Measurements from ENCODE around the gene TBL1X. TPM values are rescaled to one million over a fixed set of nuclear protein-coding genes. Genes with fewer than 3 reads are reported as not detected.

Gene TBL1X
- total RNA-seq, 2 experiments from 2014 or later = 20.7 to 21.6 TPM

DNA sequence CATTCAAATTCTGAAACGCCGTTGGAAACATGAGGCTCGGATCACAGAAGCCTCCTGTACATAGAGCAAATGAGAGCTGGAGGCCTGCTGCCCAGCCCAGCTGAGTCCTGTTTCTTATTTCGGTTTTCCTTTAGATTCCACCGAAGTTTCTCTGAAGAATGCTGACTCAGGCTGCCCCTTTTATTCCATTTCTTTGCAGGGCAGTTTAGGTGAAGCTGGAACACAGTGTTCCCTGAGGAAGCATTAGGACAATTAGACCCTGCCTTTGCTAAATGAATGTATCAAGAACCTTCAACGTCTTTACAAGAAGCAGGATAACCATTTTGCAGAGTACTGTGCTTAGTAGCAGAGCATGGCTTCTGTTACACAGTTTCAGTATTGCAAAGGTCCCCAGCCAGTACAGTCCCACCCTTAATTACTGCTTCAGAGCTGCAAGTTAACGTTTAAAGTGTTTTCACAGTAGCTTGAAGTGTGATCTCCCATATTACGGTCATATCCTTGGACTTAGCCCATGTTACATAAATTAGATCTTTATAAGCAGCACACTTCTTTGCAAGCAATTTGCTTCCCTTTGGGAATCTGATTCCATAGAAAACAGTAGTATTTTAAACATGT lies 117.0 kb downstream of the TBL1X start:
- H3K27ac Mint-ChIP-seq = no peak overlapping the region
- DNase-seq = no peak
- no peaks in the 10 kb centered on the region for H3K27me3 Mint-ChIP-seq (ENCODE audit: low read depth)
- CTCF ChIA-PET = no interaction called here
- H3K4me3 Mint-ChIP-seq = no peak overlapping the region
- H3K36me3 Mint-ChIP-seq (ENCODE audit: low read depth) = no peaks in the 10 kb centered on the region
- no peaks in the 10 kb centered on the region for H3K9me3 Mint-ChIP-seq
- intact Hi-C loops (cut with micrococcal nuclease) = no loop called here
- peaks cover 14% of the 10 kb centered on the region for H3K4me1 Mint-ChIP-seq (ENCODE audit: low read depth)

DNA sequence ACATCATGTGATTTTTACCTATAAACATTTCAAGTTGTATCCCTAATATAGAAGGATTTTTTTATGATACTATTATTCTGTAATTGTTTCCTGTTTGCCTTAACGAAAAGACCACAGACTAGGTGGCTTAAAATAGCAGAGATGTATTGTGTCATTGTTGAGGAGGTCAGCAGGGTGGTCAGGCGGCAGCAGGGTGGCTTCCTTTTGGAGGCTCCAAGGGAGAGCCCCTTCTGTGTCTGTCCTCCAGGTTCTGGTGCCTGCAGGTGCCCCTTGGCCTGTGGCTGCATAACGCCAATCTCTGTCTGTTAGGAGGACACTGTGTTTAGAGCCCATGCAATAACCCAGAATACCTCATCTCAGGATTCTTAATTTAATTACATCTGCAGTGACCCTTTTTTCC lies 118.1 kb downstream of the TBL1X start:
- Mint-ChIP-seq H3K9me3 (no peaks in the 10 kb centered on the region), H3K36me3 (ENCODE audit: low read depth) (no peaks in the 10 kb centered on the region), H3K4me1 (ENCODE audit: low read depth) (peaks cover 18% of the 10 kb centered on the region), H3K27ac (no peak overlapping the region), H3K27me3 (ENCODE audit: low read depth) (no peaks in the 10 kb centered on the region), H3K4me3 (no peak overlapping the region)
- CTCF ChIA-PET = no interaction called here
- intact Hi-C loops (cut with micrococcal nuclease) = no loop called here
- DNase-seq = no peak

DNA sequence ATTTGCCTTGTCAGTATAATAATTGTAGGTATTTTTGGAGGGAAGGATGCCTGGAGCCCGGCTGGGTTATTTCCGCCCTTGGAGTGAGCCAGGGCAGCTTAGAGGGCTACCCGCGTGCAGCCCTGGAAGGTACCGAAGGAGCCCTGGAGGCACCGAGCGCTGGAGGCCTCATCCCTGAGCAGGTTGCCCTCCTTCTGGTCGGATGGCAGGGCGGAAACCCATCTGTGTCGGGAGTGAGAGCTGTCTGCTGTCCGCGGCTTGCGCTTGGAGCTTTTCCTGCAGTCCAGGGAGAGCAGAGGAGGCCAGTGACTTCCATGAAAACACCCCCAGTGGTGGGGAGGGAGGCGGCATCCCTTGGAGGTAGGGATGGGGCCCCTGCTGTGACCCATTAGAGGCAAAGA lies 122.1 kb downstream of the TBL1X start:
- peaks cover 14% of the 10 kb centered on the region for H3K4me1 Mint-ChIP-seq (ENCODE audit: low read depth)
- H3K27ac Mint-ChIP-seq = no peak overlapping the region
- no peaks in the 10 kb centered on the region for H3K27me3 Mint-ChIP-seq (ENCODE audit: low read depth)
- DNase-seq = no peak
- peaks cover 3% of the 10 kb centered on the region for H3K9me3 Mint-ChIP-seq
- H3K36me3 Mint-ChIP-seq (ENCODE audit: low read depth) = peaks cover 7% of the 10 kb centered on the region
- CTCF ChIA-PET = no interaction called here
- intact Hi-C loops (cut with micrococcal nuclease) = no loop called here
- H3K4me3 Mint-ChIP-seq = no peak overlapping the region

DNA sequence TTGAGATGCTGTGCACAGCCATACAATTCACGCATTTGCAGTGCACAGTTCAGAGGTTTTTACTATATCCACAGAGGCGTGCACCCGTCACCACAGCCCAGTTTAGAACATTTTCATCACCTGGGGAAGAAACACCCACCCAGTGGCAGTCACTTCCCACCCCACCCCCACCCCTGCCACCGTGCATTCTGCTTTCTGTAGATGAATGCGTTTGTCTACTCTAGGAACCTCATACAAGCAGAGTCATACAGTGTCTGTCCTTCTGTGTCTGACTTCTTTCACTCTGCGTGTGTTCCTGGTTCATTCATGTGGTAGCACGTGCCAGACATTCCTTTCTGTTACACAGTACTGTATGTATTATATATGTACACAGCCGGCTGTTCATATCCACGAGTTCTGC lies 122.8 kb downstream of the TBL1X start:
- peaks cover 12% of the 10 kb centered on the region for H3K4me1 Mint-ChIP-seq (ENCODE audit: low read depth)
- H3K27me3 Mint-ChIP-seq (ENCODE audit: low read depth) = no peaks in the 10 kb centered on the region
- H3K36me3 Mint-ChIP-seq (ENCODE audit: low read depth) = peaks cover 8% of the 10 kb centered on the region
- no peak overlapping the region for H3K4me3 Mint-ChIP-seq
- DNase-seq = peak; percentile 9
- CTCF ChIA-PET = no interaction called here
- H3K9me3 Mint-ChIP-seq = peaks cover 3% of the 10 kb centered on the region
- intact Hi-C loops (cut with micrococcal nuclease) = no loop called here
- H3K27ac Mint-ChIP-seq = no peak overlapping the region

DNA sequence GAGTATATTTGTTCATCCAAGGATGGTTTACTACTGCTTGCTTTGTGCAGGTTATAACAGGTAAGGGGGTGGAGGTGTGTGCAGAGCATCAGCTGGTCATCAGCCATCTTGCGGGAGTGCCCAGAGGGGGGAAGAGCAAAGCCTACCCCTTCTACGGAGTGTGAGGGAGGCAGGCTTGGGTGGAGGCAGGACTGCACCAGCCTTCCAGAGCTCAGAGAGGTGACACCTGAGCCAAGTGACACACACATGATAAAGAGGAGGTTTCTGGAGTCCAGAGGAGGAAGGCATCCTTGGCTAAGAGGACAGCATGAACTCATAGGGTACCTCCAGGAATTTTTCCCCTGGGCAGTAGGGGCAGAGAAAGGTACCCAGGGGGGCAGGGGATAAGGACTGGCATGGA lies 126.6 kb downstream of the TBL1X start:
- H3K27ac Mint-ChIP-seq = no peak overlapping the region
- H3K36me3 Mint-ChIP-seq (ENCODE audit: low read depth) = peaks cover 8% of the 10 kb centered on the region
- peaks cover 7% of the 10 kb centered on the region for H3K4me1 Mint-ChIP-seq (ENCODE audit: low read depth)
- no peak for DNase-seq
- no peaks in the 10 kb centered on the region for H3K27me3 Mint-ChIP-seq (ENCODE audit: low read depth)
- CTCF ChIA-PET = no interaction called here
- peaks cover 3% of the 10 kb centered on the region for H3K9me3 Mint-ChIP-seq
- H3K4me3 Mint-ChIP-seq = no peak overlapping the region
- intact Hi-C loops (cut with micrococcal nuclease) = no loop called here

DNA sequence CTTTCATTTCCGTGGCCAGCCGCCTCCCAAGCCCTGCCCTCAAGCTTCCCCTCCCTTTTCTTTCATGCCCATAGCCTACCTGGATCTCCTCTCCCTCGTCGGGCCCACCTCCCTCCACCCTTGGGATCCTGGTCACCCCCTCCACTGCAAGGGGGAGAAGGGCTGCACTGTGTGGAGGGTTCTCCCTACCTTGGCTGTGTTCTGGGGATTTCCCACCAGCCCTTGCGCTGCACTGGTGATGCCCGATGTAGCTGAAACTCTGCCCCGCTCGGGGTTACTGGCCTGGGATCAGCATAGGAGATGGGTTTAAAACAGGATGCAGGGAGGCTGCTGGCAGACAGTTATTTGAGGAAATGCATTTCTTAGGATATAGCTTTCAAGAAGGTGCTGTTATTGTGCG lies 128.9 kb downstream of the TBL1X start:
- Mint-ChIP-seq H3K27ac (no peak overlapping the region), H3K36me3 (ENCODE audit: low read depth) (peaks cover 8% of the 10 kb centered on the region), H3K4me3 (no peak overlapping the region), H3K27me3 (ENCODE audit: low read depth) (no peaks in the 10 kb centered on the region), H3K4me1 (ENCODE audit: low read depth) (peaks cover 2% of the 10 kb centered on the region), H3K9me3 (peaks cover 3% of the 10 kb centered on the region)
- intact Hi-C loops (cut with micrococcal nuclease) = no loop called here
- CTCF ChIA-PET = no interaction called here
- DNase-seq = no peak

DNA sequence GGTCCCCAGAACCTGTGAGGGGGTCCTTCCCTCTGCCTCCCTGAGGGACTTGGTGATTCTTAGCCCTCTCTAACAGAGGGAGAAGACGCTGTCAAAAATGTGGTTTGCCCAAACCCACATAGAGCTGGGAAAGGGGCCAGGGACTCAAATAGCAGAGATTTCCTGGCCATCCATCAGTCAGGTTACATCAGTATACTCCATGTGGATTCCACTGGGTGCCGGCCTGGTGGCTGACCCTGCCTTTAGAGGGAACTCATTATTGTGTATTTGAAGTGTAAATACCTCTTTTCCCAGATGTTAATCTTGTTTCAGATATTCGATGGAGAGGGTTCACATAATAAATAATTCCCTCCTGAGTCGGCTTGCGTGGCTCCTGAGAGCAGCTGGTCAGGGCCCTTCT lies 130.3 kb downstream of the TBL1X start:
- Mint-ChIP-seq H3K9me3 (peaks cover 3% of the 10 kb centered on the region), H3K27me3 (ENCODE audit: low read depth) (no peaks in the 10 kb centered on the region), H3K4me1 (ENCODE audit: low read depth) (peaks cover 2% of the 10 kb centered on the region), H3K36me3 (ENCODE audit: low read depth) (peaks cover 4% of the 10 kb centered on the region), H3K27ac (no peak overlapping the region), H3K4me3 (no peak overlapping the region)
- intact Hi-C loops (cut with micrococcal nuclease) = no loop called here
- CTCF ChIA-PET = no interaction called here
- no peak for DNase-seq

DNA sequence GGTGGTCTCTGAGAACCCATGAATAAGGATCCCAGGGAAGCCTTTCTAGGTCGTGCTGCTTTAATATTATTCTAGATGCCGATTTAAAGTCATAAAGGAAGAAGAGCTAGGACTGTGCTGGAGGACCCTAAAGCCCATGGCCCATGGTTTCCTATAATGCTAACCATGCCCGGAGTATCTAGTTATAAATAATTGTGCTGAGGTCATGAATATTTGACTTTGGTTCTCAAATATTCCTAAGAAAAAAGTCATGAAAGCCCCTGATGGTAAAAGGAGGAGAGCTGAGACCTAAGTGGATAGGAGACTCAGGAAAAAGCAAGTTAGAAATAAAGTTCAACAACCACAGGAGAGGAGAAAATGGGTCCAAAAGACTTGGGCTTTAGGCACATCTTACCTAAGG lies 132.0 kb downstream of the TBL1X start:
- Mint-ChIP-seq H3K27ac (no peak overlapping the region), H3K9me3 (peaks cover 2% of the 10 kb centered on the region), H3K36me3 (ENCODE audit: low read depth) (peaks cover 2% of the 10 kb centered on the region), H3K4me1 (ENCODE audit: low read depth) (peaks cover 2% of the 10 kb centered on the region), H3K27me3 (ENCODE audit: low read depth) (no peaks in the 10 kb centered on the region), H3K4me3 (no peak overlapping the region)
- CTCF ChIA-PET = no interaction called here
- intact Hi-C loops (cut with micrococcal nuclease) = no loop called here
- DNase-seq = no peak

DNA sequence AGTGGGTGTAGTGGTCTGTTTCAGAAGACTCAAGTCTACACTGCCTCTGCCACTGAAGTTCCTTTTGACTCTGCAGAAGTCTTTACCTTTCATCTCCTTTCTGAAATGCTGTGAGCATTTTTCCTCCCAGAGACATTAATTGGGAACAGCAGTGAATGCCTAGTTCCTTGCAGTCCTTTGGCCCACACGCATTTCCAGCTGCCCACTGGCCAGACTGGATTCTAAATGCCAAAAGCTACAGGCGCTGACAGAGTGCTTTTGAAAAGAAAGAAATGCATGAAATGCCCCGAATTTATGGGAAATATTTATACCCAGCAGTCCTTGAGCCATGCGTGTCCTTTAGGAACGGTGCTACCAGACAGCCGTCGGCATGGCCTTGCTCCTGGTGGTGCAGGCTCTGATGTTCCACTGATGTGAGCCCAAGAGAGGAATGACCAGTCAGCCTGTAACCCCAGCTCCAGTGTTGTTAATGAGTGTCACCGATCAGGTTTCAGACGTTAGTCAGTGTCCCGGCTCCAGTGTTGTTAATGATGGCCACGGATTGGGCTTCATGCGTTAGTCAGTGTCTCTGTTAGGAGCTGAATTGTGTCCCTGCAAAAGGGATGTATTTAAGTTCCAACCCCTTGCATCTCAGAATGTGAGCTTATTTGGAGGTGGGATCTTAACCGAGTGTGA lies 132.6 kb downstream of the TBL1X start:
- CTCF ChIA-PET = no interaction called here
- intact Hi-C loops (cut with micrococcal nuclease) = no loop called here
- DNase-seq = no peak

DNA sequence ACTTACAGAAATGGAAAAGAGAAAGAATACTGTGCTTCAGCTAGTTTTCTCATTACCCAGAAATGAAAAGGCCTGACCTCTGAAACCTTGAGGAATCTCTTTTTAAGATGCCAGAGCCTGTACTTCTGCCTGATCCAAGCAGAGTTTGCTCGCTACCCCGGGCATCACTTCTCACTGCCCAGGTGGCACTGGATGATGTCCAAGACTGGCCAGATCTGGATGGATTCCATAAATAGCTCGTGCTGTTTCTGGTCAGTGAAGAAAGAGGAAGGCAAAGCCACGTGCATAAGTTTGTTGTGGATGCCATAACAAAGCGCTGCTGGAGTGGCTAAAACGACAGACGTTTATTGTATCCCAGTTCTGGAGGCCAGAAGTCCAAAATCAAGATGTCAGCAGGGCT lies 133.5 kb downstream of the TBL1X start:
- Mint-ChIP-seq H3K4me1 (ENCODE audit: low read depth) (peaks cover 2% of the 10 kb centered on the region), H3K36me3 (ENCODE audit: low read depth) (peaks cover 1% of the 10 kb centered on the region)
- intact Hi-C loops (cut with micrococcal nuclease) = no loop called here

More for the DNA sequence above, 132.6 kb downstream of the TBL1X start:
- Mint-ChIP-seq H3K27me3 (ENCODE audit: low read depth) (no peaks in the 10 kb centered on the region), H3K4me3 (no peak overlapping the region), H3K4me1 (ENCODE audit: low read depth) (peaks cover 2% of the 10 kb centered on the region), H3K36me3 (ENCODE audit: low read depth) (peaks cover 1% of the 10 kb centered on the region), H3K27ac (no peak overlapping the region), H3K9me3 (no peaks in the 10 kb centered on the region)

DNA sequence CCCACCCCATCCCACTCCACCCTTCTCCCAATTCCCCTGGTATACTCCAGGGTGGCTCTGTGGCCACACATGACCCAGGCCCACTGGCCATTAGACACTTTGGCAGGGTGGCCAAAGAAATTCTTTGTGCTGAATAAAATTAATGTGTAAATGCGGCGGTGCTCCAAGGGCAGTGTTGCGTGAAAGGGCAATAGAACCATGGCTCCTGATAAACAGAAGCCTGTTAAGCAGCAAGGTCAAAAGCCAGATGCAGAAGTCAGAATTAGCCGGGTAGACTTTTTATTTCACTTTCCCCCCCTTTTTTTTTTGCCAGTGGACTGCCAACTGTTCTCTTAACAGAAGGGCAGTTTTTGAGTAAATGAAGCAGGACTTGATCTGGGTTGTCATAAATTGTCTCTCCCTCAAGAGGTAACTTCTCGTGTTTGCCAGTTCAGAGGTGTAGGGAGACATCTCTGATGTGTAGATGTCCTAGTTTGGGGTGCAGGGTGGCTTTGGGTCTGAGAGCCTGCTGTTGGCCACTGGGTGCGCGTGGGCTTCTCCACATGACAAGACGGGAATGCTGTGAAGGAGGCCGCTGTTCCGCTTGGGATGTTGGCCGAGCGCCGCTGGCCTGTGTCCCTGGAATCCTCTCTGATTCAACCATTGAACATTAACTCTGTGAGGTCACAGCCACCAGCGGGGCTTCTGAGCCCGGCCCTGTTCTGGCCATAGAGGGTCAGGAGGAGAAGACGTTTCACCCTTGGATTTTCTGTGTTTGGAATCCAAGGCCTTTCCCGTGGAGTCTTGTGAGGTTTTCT lies 139.5 kb downstream of the TBL1X start:
- H3K9me3 Mint-ChIP-seq = no peaks in the 10 kb centered on the region
- H3K4me1 Mint-ChIP-seq (ENCODE audit: low read depth) = peaks cover 1% of the 10 kb centered on the region
- intact Hi-C loops (cut with micrococcal nuclease) = no loop called here
- DNase-seq = no peak
- no peak overlapping the region for H3K4me3 Mint-ChIP-seq
- peaks cover 6% of the 10 kb centered on the region for H3K36me3 Mint-ChIP-seq (ENCODE audit: low read depth)
- no peak overlapping the region for H3K27ac Mint-ChIP-seq
- no peaks in the 10 kb centered on the region for H3K27me3 Mint-ChIP-seq (ENCODE audit: low read depth)
- CTCF ChIA-PET = no interaction called here

More for the DNA sequence above, 133.5 kb downstream of the TBL1X start:
- no peaks in the 10 kb centered on the region for H3K9me3 Mint-ChIP-seq
- no peak overlapping the region for H3K27ac Mint-ChIP-seq
- no peak overlapping the region for H3K4me3 Mint-ChIP-seq
- no peak for DNase-seq
- CTCF ChIA-PET = no interaction called here
- no peaks in the 10 kb centered on the region for H3K27me3 Mint-ChIP-seq (ENCODE audit: low read depth)

DNA sequence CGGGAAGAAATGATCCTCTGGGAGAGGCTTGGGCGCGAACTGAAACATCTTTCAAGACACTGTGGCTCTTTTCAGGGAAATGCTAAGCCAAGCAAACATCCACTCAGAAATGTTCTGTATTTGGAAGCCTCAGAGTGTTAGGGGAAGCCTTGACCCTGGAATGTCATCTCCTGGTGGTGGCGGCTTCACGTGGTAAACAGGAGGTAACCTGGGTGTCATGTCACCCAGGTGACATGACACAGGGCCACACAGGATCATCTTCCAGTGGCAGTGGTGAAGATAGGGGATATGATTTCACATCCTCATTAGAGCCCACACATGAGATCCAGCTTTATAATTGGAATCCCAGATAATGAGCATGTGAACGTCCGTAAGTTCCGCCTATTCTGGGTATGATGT lies 140.0 kb downstream of the TBL1X start:
- Mint-ChIP-seq H3K27me3 (ENCODE audit: low read depth) (no peaks in the 10 kb centered on the region), H3K27ac (no peak overlapping the region), H3K36me3 (ENCODE audit: low read depth) (peaks cover 6% of the 10 kb centered on the region), H3K4me3 (no peak overlapping the region), H3K4me1 (ENCODE audit: low read depth) (peaks cover 4% of the 10 kb centered on the region), H3K9me3 (no peaks in the 10 kb centered on the region)
- CTCF ChIA-PET = no interaction called here
- no peak for DNase-seq
- intact Hi-C loops (cut with micrococcal nuclease) = no loop called here

DNA sequence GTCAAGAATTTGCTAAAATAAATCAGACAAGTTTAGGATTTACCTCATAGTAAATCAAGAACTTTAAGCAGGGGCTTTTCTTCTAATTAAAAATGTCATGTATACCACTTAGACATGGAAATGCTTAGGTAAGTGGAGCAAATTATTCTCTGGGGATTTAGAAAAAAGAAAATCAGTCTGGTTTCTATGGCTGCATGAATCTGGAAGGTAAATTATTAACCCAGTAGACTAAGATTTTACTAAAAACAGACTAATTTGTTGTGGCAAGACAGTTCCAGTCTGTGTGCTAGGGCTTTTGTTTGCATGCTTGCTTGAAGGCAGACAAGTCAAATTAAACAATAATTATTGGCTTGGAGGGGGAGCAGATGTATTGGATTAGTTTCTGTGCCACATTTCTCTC lies 140.6 kb downstream of the TBL1X start:
- Mint-ChIP-seq H3K36me3 (ENCODE audit: low read depth) (peaks cover 6% of the 10 kb centered on the region), H3K4me3 (no peak overlapping the region), H3K9me3 (no peaks in the 10 kb centered on the region), H3K4me1 (ENCODE audit: low read depth) (peaks cover 4% of the 10 kb centered on the region), H3K27ac (no peak overlapping the region), H3K27me3 (ENCODE audit: low read depth) (no peaks in the 10 kb centered on the region)
- DNase-seq = no peak
- intact Hi-C loops (cut with micrococcal nuclease) = no loop called here
- CTCF ChIA-PET = no interaction called here

Measured in activated naive CD4-positive, alpha-beta T cell treated with anti-CD3 and anti-CD28 coated beads for 36 hours (primary cell).